ENCODE measurements around the gene CCDC134. TPM values are rescaled to one million over a fixed set of nuclear protein-coding genes. Genes with fewer than 3 reads are reported as not detected.

Gene CCDC134
- total RNA-seq, 1 donor from 2014 or later: 16.9 TPM

DNA sequence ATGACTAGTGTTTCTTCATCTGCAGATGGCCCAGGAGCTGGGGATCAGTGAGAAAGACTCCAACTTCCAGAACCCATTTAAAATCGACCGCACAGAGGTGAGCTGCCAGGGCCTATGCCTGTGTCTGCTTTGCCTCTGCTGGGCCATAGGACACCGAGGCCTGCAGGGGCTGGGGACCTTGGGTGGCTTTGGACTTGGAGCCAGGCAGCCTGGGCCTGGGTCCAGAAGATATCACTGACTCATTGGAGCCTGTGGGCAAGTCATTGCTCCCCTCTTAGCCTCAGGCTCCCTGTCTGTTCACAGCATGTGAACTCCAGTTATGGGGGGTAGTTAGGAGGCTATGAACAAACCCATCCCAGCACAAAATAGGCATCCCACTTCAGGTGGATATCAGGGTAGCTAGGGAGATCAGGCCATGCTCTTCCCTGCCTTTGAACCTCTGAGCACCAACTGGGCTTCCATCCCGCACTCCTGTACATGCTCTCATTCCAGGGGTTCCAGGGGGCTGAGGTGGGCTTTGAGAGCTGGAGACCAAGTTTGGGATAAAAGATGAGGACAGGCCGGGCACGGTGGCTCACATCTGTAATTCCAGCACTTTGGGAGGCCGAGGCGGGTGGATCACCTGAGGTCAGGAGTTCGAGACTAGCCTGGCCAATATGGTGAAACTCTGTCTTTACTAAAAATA lies 13.4 kb downstream of the CCDC134 start:
- DNase-seq (ENCODE audit: low spot score in 2 of 2, unreplicated experiment in 2 of 2): no peak
- Mint-ChIP-seq H3K4me3 (no peak overlapping the region), H3K9me3 (no peaks in the 10 kb centered on the region), H3K4me1 (no peaks in the 10 kb centered on the region), H3K27me3 (ENCODE audit: low read depth) (no peaks in the 10 kb centered on the region), H3K36me3 (peaks cover 13% of the 10 kb centered on the region), H3K27ac (no peak overlapping the region)
- TF ChIP-seq, protein P1, sequence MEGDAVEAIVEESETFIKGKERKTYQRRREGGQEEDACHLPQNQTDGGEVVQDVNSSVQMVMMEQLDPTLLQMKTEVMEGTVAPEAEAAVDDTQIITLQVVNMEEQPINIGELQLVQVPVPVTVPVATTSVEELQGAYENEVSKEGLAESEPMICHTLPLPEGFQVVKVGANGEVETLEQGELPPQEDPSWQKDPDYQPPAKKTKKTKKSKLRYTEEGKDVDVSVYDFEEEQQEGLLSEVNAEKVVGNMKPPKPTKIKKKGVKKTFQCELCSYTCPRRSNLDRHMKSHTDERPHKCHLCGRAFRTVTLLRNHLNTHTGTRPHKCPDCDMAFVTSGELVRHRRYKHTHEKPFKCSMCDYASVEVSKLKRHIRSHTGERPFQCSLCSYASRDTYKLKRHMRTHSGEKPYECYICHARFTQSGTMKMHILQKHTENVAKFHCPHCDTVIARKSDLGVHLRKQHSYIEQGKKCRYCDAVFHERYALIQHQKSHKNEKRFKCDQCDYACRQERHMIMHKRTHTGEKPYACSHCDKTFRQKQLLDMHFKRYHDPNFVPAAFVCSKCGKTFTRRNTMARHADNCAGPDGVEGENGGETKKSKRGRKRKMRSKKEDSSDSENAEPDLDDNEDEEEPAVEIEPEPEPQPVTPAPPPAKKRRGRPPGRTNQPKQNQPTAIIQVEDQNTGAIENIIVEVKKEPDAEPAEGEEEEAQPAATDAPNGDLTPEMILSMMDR (IDR thresholded peaks at IDR 0.05; ENCODE audit: unreplicated experiment): no peak

DNA sequence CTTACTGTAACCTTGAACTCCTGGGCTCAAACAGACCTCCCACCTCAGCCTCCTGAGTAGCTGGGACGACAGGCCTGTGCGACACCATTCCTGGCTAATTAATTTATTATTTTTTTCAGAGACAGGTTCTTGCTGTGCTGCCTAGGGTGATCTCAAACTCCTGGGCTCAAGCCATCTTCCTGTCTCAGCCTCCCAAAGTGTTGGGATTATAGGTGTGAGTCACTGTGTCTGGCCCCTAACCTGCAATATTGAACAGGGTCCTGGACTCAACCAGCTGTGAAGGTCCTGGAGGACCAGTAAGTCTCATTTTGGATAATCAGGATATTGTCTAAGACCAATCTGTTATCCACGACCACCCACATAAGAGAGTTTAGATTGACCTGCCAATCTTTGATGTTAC lies 15.2 kb downstream of the CCDC134 start:
- H3K36me3 Mint-ChIP-seq: peaks cover 14% of the 10 kb centered on the region
- TF ChIP-seq, protein P1 (IDR thresholded peaks at IDR 0.05; ENCODE audit: unreplicated experiment): no peak
- H3K4me3 Mint-ChIP-seq: no peak overlapping the region
- no peaks in the 10 kb centered on the region for H3K27me3 Mint-ChIP-seq (ENCODE audit: low read depth)
- no peak for DNase-seq (ENCODE audit: low spot score in 2 of 2, unreplicated experiment in 2 of 2)
- no peak overlapping the region for H3K27ac Mint-ChIP-seq
- no peaks in the 10 kb centered on the region for H3K9me3 Mint-ChIP-seq
- no peaks in the 10 kb centered on the region for H3K4me1 Mint-ChIP-seq

DNA sequence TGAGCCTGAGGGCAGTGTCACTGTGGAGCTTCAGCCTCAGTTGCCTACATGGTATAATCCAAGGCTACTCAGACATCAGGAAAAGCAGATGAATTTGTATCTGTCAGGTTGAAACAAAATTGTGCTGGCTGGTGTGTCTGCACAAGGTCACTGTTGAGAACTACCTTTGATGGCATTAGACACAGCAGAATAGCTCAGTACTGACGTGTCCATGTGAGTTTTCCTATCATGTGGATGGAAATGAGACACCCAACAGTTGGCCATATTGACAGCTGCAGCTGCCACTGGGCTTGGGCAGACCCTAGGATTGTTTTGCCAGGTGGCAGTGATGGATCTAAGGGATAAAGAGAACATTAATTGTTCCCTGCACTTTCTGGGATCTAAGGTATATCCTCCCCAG lies 15.8 kb downstream of the CCDC134 start:
- Mint-ChIP-seq H3K27ac (no peak overlapping the region), H3K36me3 (peaks cover 14% of the 10 kb centered on the region), H3K9me3 (no peaks in the 10 kb centered on the region), H3K4me1 (no peaks in the 10 kb centered on the region), H3K27me3 (ENCODE audit: low read depth) (no peaks in the 10 kb centered on the region), H3K4me3 (no peak overlapping the region)
- TF ChIP-seq, protein P1 (IDR thresholded peaks at IDR 0.05; ENCODE audit: unreplicated experiment): no peak
- no peak for DNase-seq (ENCODE audit: low spot score in 2 of 2, unreplicated experiment in 2 of 2)

DNA sequence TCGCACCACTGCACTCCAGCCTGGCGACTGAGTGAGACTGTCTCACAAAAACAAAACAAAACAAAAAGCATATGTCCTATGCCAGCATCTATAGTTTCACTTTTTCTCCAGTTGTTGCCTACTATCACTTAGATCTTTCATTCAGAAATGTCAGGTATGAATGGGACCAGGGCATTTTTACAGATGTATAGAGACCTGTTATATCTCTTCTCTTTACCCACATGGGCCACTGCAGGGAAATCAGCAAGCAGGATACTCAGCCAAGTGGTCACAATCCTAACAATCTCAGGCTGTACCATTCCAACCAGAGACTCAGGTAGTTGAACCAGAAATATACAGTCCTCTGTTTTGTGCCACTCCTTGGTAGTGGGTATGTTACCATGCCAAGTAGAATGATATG lies 16.4 kb downstream of the CCDC134 start:
- Mint-ChIP-seq H3K4me3 (no peak overlapping the region), H3K9me3 (no peaks in the 10 kb centered on the region), H3K36me3 (peaks cover 14% of the 10 kb centered on the region), H3K27me3 (ENCODE audit: low read depth) (no peaks in the 10 kb centered on the region), H3K27ac (no peak overlapping the region), H3K4me1 (no peaks in the 10 kb centered on the region)
- TF ChIP-seq, protein P1 (IDR thresholded peaks at IDR 0.05; ENCODE audit: unreplicated experiment): no peak
- no peak for DNase-seq (ENCODE audit: low spot score in 2 of 2, unreplicated experiment in 2 of 2)

DNA sequence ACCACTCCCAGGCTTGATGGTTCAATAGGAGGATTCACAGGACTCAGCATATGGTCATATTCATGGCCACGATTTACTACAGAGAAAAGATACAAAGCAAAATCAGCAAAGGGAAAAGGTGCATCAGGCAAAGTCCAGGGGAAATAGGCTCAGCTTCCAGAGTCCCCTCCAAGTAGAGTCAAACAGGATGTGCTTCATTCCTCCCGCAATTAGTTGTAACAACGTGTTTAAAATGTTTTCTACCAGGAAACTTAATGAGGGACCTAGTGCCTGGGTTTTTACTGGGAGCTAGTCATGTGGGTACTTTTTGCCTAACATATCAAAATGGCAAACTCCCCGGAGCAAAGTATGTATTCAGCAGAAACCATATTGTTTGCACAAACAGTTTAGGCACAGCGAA lies 17.5 kb downstream of the CCDC134 start:
- TF ChIP-seq, protein P1 (IDR thresholded peaks at IDR 0.05; ENCODE audit: unreplicated experiment): no peak
- no peak overlapping the region for H3K27ac Mint-ChIP-seq
- peaks cover 14% of the 10 kb centered on the region for H3K36me3 Mint-ChIP-seq
- no peaks in the 10 kb centered on the region for H3K9me3 Mint-ChIP-seq
- DNase-seq (ENCODE audit: low spot score in 2 of 2, unreplicated experiment in 2 of 2): no peak
- no peaks in the 10 kb centered on the region for H3K4me1 Mint-ChIP-seq
- no peaks in the 10 kb centered on the region for H3K27me3 Mint-ChIP-seq (ENCODE audit: low read depth)
- H3K4me3 Mint-ChIP-seq: no peak overlapping the region

Measured in mesothelial cell of epicardium (in vitro differentiated cells).